C4-2B (cell line): ENCODE results near the gene RBFA.
"Not testable (repeated sequence)": the region's sequence is repeated elsewhere in the genome, so short reads cannot be mapped to it uniquely, and the experiment has no call there.

Source experiments
- H3K27ac ChIP-seq: fragments of 450-650 bp; 2 replicates; pipeline ENCODE4 v1.5.1; 2017
- CTCF ChIP-seq: fragments of 450-650 bp; conservative IDR thresholded peaks from 2 replicates; pipeline ENCODE4 v1.5.1; 2017; ENCODE audit warnings: mild to moderate bottlenecking
- ZFX ChIP-seq: fragments of 450-650 bp; IDR thresholded peaks from 2 replicates; pipeline ENCODE4 v1.6.1; 2017

RBFA gene

DNA sequence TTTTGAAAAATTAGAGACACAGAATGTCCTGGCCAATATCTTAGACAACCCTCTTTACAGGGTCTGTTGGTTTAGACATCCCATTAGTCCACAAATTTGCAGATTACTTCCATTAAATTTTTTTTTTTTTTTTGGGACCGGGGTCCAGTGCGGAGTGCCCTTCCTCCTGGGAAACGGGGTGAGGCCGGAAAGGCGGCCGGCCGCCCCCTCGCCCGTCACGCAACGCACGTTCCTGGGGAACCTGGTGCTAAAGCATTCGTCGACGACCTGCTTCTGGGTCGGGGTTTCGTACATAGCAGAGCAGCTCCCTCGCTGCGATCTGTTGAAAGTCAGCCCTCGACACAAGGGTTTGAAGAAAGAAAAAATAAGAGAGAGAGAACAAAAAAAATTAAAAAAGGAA lies 21.5 kb upstream of the RBFA start:
- TF ChIP-seq CTCF, result no peak
- TF ChIP-seq ZFX, result no peak
- no peak overlapping the region for H3K27ac ChIP-seq

GRCh38 chr18:80022613-80023012 lies 11.6 kb upstream of the RBFA start:
- TF ChIP-seq ZFX (no peak), CTCF (no peak)
- no peak overlapping the region for H3K27ac ChIP-seq

DNA sequence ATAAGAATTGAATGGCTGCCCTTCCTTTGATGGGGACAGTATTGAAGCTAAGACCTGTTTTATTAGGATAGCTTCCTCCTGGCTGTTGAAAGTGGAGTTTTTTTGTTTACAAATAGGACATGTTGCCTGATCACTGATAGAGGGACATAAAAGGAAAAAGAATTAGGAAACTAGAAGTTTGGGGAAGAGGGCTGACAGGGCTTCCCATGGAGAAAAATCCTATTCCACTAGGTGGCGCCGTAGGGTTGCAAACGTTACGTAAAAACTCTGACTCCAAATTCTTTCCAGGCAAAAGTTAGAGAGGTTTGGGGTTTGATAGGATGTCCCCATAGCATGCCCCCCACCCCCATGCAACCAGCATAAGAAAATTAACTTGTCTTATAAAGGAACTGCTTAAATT lies 11.1 kb upstream of the RBFA start:
- TF ChIP-seq CTCF, result peak; percentile 54
- TF ChIP-seq ZFX, result no peak

DNA sequence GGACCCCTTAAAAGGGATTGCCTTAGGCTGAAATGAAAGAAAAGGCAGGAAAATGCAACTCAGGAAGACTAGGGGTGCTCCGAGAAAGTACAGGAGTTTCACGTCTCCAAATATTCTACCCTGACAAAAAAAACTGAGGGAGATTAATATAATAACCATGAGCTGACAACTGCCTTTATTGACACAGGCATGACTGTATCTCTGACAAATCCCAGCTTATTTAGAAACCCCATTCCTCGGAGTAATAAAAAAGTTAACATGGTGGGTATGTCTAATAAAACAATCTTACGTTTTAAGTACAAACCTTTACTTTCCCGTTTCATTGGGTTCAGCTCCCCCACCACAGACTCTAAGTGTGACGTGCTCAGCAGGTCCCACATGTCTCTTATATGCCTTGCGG lies 7.9 kb upstream of the RBFA start:
- no peak for TF ChIP-seq ZFX
- no peak for TF ChIP-seq CTCF
- no peak overlapping the region for H3K27ac ChIP-seq

More for the DNA sequence above, 11.1 kb upstream of the RBFA start:
- H3K27ac ChIP-seq, result no peak overlapping the region

DNA sequence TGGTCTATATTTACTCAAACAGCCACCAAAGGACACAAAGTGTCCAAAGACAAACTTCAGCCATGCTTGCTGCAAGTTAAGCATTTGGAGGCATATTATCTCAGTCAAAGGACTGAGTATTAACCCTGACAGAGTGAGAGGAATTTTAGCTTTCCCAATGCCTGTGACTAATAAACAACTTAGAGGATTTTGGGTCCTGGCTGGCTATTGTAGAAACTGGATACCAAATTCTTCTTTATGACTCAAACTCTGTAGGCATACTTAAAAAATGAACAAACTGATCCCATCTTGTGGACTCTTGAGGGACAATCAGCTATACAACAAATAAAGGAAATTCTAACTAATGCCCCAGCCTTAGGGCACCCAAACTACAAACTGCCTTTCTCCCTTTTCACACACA lies 6.5 kb upstream of the RBFA start:
- not testable (repeated sequence) for H3K27ac ChIP-seq

- no peak for TF ChIP-seq ZFX
- TF ChIP-seq CTCF, result no peak
- H3K27ac ChIP-seq, result no peak overlapping the region
Observed at GRCh38 chr18:80029690-80030089, 4.5 kb upstream of the RBFA start.

GRCh38 chr18:80033181-80034067 lies 810 bp upstream of the RBFA start:
- peak overlapping the region; percentile 82 for H3K27ac ChIP-seq

More at GRCh38 chr18:80033181-80034067, 810 bp upstream of the RBFA start:
- TF ChIP-seq ZFX, result peak; percentile 33; the same call in 1 of the 2 replicates
- TF ChIP-seq CTCF, result no peak
